Measurements from ENCODE around the gene FN3KRP.

FN3KRP gene, protein sequence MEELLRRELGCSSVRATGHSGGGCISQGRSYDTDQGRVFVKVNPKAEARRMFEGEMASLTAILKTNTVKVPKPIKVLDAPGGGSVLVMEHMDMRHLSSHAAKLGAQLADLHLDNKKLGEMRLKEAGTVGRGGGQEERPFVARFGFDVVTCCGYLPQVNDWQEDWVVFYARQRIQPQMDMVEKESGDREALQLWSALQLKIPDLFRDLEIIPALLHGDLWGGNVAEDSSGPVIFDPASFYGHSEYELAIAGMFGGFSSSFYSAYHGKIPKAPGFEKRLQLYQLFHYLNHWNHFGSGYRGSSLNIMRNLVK

DNA sequence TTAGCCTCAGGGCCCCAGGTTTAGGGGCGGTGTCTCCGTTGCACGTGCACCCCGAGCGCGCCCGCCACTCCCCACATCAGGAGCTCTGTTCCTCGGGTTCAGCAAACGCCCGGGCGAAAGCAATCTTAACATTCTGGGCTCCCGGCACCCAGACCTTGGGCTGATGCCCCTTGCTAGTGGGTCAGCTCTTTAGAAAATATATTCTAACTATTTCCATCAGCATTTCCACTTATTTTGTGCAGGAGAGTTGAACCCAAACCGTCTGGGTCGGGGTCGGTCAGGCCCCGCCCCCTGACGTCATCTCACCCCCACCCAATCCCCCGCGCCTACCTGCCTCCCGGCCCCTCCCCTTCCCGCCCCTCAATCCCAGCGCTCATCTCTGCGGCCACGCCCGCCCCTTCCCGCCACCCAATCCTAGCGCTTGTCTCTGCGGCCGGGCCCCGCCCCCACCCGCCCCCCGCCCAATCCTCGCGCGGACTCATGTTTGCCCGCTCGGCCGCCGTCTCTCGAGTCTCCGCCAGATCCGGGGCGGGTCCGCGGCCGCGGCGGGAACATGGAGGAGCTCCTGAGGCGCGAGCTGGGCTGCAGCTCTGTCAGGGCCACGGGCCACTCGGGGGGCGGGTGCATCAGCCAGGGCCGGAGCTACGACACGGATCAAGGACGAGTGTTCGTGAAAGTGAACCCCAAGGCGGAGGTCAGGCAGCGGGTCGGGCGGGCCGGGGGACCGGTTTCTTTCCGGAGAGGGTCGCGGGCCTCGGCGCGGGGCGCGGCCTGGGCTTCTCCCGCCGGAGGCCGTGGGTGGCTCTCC, at the start of gene FN3KRP:
TSS of gene FN3KRP (plus strand) at position 504 of the 808 bp plus-strand sequence. CDS start at position 554, 50 bp downstream.
- DNase-seq, result peak; percentile 65

DNA sequence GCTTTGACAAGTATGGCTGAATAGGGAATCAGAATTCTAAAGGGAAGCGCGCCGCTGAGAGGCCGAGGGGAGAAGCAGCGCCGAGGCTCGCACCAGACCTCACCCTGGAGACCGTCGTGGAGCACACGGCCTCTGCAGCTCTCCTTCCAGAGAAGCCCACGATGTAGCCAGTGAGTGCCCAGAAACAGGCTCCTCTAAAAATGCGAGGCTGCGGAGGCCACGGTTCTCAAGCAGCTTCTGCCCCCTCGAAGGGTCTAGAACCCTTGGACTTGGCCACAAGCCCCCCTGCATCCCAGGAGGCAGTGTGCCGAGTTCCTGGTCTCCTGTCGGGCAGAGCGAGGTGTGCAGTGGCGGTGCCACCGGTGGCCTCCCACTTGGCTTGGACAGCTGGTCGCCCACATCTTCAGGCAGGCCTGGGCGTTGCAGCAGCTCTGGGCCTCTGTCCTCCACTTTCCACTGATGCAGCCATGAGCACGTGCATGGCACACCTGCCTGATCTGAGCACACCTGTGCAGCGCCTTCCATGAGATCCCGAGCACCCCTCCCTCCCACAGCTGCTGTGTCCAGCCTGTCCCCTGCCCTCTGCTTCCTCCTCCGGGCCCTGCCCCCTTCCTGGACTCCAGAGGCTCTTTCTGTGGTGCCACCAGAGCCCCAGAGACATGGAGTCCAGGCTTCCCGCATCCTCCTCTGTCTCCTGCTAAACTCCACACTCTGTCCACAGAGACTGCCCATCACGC, 49.4 kb upstream of the FN3KRP start:
- no peak for DNase-seq

DNA sequence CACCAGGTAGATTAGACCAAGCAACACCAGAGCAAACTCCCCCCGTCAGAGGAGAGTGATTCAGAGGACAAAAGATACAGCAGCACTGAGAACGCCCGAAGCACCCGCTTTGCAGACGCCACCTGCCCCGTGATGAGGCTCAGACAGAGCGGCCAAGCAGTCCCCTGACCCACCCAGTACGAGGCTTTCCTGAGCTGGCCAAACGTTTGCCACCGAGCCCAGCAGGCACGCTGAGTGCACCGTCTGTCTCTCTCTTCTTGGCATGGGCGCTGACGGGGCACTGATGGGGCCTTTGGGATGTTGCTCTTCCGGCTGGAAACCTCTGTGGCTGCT, 48.9 kb upstream of the FN3KRP start:
- no peak for DNase-seq

DNA sequence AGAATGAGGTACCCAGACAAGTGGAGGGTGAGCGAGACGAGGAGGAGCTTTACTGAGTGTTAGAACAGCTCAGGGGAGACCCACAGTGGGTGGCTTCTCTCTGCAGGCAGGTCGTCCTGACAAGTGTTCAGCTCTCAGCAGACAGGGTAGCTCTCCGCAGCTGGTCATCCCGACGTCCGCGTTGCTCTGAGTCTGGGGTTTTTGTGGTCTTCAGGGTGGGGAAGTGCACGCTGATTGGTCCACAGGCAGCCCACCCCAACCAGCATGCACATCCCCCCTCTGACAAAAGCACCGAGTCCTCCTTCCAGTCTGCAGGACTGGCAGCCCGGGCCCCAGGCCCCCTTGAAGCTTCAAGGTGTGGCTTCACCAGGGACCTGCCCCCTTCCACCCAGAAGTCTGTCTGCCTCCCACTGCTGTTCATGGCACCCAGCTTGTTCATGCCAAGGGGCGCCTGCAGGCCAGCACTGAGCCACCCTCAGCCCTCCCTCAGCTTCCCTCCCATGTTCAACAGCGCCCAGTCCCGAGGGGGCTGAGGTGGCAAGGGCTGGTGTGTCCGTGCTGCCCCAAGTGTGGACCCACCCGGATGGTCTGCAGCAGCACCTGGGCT, 48.4 kb upstream of the FN3KRP start:
- no peak for DNase-seq

DNA sequence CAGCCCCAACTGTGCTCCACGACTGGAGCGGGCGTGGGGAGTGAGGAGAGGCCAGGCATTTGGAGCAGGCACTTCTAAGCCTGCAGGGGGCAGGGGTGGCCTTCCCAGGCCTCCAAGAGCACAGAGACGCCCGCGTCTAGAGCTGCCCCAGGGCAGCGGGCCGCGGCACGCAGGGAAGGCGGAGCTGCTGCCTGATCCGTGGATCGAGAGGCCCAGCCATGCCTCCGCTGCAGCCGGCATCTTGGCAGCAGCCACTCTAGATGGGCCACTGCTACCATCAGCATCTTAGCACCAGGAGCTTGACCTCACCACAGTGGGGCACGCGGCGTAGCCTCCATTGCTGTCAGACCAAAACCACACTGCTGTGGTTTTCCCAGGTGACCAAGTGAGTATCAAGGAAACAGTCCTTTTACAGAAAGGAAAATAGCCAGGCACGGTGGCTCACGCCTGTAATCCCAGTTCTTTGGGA, 47.8 kb upstream of the FN3KRP start:
- DNase-seq, result peak; percentile 61

DNA sequence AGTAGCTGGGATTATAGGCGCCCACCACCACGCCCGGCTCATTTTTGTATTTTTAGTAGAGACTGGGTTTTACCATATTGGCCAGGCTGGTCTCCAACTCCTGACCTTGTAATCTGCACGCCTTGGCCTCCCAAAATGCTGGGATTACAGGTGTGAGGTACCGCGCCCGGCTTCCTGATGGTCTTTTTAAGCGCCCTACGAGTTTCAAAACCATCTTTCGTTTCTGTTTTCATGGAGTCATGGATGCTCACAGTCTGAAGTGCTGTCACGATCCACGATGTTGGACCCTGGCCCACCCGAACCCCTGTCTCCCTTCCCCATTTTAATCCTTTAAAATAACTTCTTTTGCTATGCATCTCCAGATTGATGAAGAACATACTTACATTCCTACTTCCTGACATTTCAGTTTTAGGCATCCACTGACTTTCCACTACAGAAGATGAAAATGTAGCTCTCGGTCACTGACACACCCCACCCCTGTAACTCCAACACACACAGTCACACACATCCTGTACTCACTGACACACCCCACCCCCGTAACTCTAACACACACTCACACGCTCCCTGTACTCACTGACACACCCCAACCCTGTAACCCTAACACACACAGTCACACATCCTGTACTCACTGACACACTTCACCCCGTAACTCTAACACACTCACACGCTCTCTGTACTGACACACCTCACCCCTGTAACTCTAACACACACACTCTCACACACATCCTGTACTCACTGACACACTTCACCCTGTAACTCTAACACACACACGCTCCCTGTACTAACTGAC, 45.6 kb upstream of the FN3KRP start:
- no peak for DNase-seq

DNA sequence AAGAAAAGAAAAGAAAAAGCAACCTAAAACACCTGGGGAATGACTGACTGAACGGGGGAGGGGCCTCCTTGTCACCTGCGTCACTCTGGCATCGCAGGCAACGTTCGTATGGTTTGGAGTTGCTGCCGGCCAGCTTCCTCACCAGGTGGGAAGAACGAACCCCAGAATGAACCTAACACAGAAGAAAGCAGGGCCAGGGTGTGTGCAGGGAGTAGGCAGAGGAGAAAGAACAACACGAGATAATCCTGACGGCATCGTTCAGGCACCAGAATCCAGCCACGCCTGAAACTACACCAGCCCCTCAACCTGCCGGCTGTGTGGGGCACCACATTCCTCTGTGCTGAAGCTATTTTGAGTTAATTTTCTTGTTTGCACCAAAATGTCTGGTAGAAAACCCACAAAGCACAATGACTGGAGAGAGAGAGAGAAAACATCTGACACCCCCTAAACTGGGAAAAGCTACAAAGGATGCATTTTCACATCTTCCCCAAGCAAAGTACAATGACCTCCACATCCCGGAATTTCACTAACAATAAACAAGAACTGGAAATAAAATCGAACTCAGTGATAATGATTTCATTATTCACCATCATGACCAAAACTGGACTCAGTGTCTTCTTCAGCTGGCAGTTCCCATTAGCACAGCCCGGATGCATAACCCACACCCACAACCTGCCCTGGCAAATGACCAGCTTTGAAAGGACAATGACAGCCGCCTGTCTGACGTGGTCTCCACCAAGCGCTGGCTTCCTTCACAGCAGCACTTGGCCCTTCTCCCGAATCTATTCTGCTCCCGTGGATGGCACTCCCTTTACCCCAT, 41.6 kb upstream of the FN3KRP start:
- DNase-seq, result no peak

- DNase-seq, result no peak
Observed at GRCh38 chr17:82675476-82676245, 40.8 kb upstream of the FN3KRP start.

- DNase-seq, result no peak
Observed at GRCh38 chr17:82677353-82677925, 39.1 kb upstream of the FN3KRP start.

DNA sequence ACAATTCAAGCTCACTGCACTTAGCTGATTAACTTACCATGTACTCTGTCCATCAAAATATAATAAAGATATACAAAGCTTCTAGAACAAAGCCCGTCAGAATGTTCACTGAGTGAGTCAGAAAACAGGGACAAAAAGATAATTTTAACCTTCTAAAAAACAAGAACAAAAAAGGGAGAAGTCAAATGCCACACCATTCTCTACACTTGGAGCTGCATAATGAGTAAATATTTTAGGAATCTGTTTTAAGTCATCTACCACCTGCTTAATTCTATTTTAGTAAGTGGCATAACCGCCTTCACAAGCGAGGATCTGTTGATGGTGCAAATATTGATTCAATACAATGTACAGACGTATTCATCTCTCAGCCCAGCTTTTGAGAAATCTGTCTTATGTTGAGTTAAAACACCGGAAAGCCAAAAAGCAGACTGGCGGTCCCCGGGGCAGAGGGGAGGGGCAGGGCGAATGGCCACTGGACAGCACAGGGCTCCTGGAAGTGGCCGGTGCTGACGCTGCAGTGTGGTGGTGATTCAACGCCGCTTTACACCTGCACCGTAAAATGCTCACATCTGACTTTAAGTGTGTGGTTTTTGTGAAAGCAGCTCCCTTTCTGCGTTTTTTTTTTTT, 38.1 kb upstream of the FN3KRP start:
- DNase-seq, result no peak

- no peak for DNase-seq
Observed at GRCh38 chr17:82679586-82680465, 36.7 kb upstream of the FN3KRP start.

- no peak for DNase-seq
Observed at GRCh38 chr17:82681547-82681946, 35.0 kb upstream of the FN3KRP start.

- no peak for DNase-seq
Observed at GRCh38 chr17:82683534-82683933, 33.0 kb upstream of the FN3KRP start.

- DNase-seq, result no peak
Observed at GRCh38 chr17:82684228-82684841, 32.2 kb upstream of the FN3KRP start.

DNA sequence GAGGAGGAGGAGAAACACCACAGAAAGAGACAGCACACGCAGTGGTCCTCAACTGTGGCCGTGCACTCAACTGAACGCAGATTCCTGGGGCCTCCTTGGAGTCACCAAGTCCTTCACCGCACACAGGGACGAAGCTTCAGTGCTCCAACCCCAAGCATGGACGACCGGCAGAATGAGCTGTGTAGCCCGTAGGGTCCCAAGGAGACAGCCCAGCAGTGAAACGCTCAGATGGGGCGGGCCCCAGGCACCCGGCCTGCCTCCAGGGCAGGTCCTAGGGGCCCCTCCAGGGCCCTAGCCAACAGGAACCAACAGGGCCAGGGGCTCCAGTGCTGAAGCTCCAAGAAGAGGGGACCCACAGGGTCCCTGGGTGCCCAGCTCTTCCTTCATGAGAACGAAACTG, 31.2 kb upstream of the FN3KRP start:
- DNase-seq, result no peak

DNA sequence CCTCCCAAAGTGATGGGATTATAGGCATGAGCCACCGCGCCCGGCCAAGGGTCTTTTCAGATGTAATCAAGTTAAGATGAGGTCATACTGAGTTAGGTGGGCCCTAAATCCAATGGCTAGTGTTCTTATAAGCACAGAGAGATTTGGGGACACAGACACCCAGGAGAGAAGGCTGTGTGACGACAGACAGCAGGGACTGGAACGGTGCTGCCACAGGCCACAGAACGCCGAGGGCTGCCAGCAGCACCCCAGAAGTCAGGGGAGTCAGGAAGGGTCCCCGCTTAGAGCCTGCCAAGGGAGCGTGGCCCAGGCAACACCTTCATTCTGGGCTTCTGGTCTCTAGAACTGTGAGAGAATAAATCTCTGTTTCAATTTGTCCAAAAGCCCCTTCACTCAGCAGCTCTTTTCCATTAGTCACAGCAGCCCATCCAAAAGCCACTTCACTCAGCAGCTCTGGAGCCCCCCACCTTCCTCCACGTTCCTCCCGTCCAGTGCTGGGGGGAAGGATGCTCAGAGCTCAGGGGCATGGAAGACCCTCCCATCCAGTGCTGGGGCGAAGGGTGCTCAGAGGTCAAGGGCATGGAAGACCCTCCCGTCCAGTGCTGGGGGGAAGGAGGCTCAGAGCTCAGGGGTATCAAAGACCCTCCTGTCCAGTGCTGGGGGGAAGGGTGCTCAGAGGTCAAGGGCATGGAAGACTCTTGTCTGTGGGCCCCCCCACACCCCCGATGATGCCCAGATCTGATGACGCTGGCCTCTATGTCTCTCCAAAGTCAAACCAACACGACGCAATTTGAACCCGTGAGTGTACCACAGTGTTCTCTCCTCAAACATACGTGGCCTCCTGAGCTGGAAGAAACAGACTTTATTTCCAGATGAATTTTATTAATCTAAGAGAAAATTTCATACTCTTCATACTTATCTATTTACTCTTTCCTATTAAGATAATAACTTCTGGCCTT, 29.9 kb upstream of the FN3KRP start:
- no peak for DNase-seq

DNA sequence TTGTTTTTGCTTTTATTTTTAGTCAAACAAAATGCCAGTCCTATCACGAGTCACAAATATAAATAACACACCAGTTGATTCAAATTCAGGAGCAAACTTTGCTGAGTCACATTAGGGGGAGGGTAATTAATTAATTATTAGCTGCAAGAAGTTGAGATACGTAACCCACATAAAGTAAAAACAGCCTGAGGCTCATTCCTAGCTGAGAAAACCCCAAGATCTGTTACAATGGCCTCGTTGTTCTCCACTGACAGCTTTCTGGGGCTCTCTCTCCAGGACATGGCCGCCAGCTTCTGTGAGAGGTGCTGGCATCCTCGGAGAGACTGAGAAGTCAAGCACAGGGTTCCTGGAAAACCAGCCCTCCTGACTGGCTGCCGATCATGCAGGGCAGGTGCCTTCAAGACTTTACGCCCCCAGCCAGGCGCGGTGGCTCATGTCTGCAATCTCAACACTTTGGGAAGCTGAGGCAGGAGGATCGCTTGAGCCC, 29.1 kb upstream of the FN3KRP start:
- no peak for DNase-seq
